SK-N-SH treated with all-trans-retinoic acid at 6 μM for 48 hours (cell line): ENCODE data around the gene STN1.

Source experiments
- ATAC-seq: fragments of 200-7000 bp; cut with Tn5 transposase; 3 replicates; pipeline ENCODE4 v1.9.1; 2020; ENCODE audit warnings: mild to moderate bottlenecking, moderate library complexity
- ARNTL ChIP-seq: fragments of 450-650 bp; formaldehyde crosslinking; IDR thresholded peaks from 2 replicates; pipeline ENCODE4 v1.5.0; 2020; ENCODE audit warnings: low read depth, mild to moderate bottlenecking, moderate library complexity, borderline replicate concordance
- BACH2 ChIP-seq: fragments of 250-450 bp; sonication (Bioruptor Pico); IDR thresholded peaks from 2 replicates; pipeline ENCODE4 v1.9.0; 2021; ENCODE audit warnings: mild to moderate bottlenecking, borderline replicate concordance
- CREB5 ChIP-seq: fragments of 250-450 bp; sonication (Bioruptor Pico); IDR thresholded peaks from 2 replicates; pipeline ENCODE4 v1.5.1; 2020; ENCODE audit warnings: low read depth, mild to moderate bottlenecking, moderate library complexity
- CSDC2 ChIP-seq: fragments of 250-450 bp; sonication (Bioruptor Pico); IDR thresholded peaks from 2 replicates; pipeline ENCODE4 v1.5.0; 2020; ENCODE audit warnings: mild to moderate bottlenecking, moderate library complexity
- CSRNP3 ChIP-seq: fragments of 250-450 bp; sonication (Bioruptor Pico); IDR thresholded peaks from 2 replicates; pipeline ENCODE4 v1.5.1; 2021; ENCODE audit warnings: mild to moderate bottlenecking, moderate library complexity
- GLIS3 ChIP-seq: fragments of 250-450 bp; sonication (Bioruptor Pico); IDR thresholded peaks from 2 replicates; pipeline ENCODE4 v1.5.0; 2020; ENCODE audit warnings: mild to moderate bottlenecking, moderate library complexity
- ISL1 ChIP-seq: fragments of 250-450 bp; sonication (Bioruptor Pico); IDR thresholded peaks from 2 replicates; pipeline ENCODE4 v2.1.2; 2022; ENCODE audit warnings: mild to moderate bottlenecking, moderate library complexity
- OSR1 ChIP-seq: fragments of 250-450 bp; sonication (Bioruptor Pico); IDR thresholded peaks from 2 replicates; pipeline ENCODE4 v1.8.0; 2022; ENCODE audit warnings: moderate library complexity, mild to moderate bottlenecking, inconsistent platforms
- PATZ1 ChIP-seq: fragments of 250-450 bp; sonication (Bioruptor Pico); IDR thresholded peaks from 2 replicates; pipeline ENCODE4 v1.8.0; 2020; ENCODE audit warnings: mild to moderate bottlenecking, moderate library complexity, borderline replicate concordance
- POU6F1 ChIP-seq: fragments of 250-450 bp; sonication (Bioruptor Pico); IDR thresholded peaks from 2 replicates; pipeline ENCODE4 v1.8.0; 2021; ENCODE audit warnings: low read depth, mild to moderate bottlenecking, moderate library complexity, borderline replicate concordance
- PPARA ChIP-seq: fragments of 250-450 bp; sonication (Bioruptor Pico); IDR thresholded peaks from 2 replicates; pipeline ENCODE4 v1.5.0; 2020; ENCODE audit warnings: mild to moderate bottlenecking, borderline replicate concordance
- RARB ChIP-seq: fragments of 250-450 bp; sonication (Bioruptor Pico); IDR thresholded peaks from 2 replicates; pipeline ENCODE4 v1.8.0; 2021; ENCODE audit warnings: mild to moderate bottlenecking, moderate library complexity
- SNAI2 ChIP-seq: fragments of 250-450 bp; sonication (Bioruptor Pico); IDR thresholded peaks from 2 replicates; pipeline ENCODE4 v1.5.0; 2020; ENCODE audit warnings: mild to moderate bottlenecking, moderate library complexity
- TCF4 ChIP-seq: fragments of 250-450 bp; sonication (Bioruptor Pico); IDR thresholded peaks from 2 replicates; pipeline ENCODE4 v1.8.0; 2021; ENCODE audit warnings: mild to moderate bottlenecking, moderate library complexity, borderline replicate concordance
- TOX ChIP-seq: fragments of 250-450 bp; sonication (Bioruptor Pico); IDR thresholded peaks from 2 replicates; pipeline ENCODE4 v1.8.0; 2021; ENCODE audit warnings: mild to moderate bottlenecking, moderate library complexity, borderline replicate concordance
- TSHZ2 ChIP-seq: fragments of 250-450 bp; sonication (Bioruptor Pico); IDR thresholded peaks from 2 replicates; pipeline ENCODE4 v1.5.0; 2020; ENCODE audit warnings: mild to moderate bottlenecking, moderate library complexity
- ZC3H10 ChIP-seq: fragments of 250-450 bp; sonication (Bioruptor Pico); IDR thresholded peaks from 2 replicates; pipeline ENCODE4 v1.5.1; 2021; ENCODE audit warnings: mild to moderate bottlenecking, moderate library complexity
- ZFP3 ChIP-seq: fragments of 250-450 bp; sonication (Bioruptor Pico); IDR thresholded peaks from 2 replicates; pipeline ENCODE4 v1.5.0; 2020; ENCODE audit warnings: mild to moderate bottlenecking, moderate library complexity
- ZFP30 ChIP-seq: fragments of 450-650 bp; formaldehyde crosslinking; IDR thresholded peaks from 2 replicates; pipeline ENCODE4 v1.5.0; 2022; ENCODE audit warnings: mild to moderate bottlenecking, moderate library complexity
- ZNF70 ChIP-seq: fragments of 450-650 bp; formaldehyde crosslinking; IDR thresholded peaks from 2 replicates; pipeline ENCODE4 v1.5.0; 2020; ENCODE audit warnings: mild to moderate bottlenecking, moderate library complexity
- ZNF8 ChIP-seq: fragments of 450-650 bp; formaldehyde crosslinking; IDR thresholded peaks from 2 replicates; pipeline ENCODE4 v1.5.0; 2020; ENCODE audit warnings: mild to moderate bottlenecking, moderate library complexity

The STN1 gene

GRCh38 chr10:103855424-103855823, 62.6 kb downstream of the STN1 start, which contains the start of gene SH3PXD2A:
Gene SH3PXD2A (minus strand): TSS chr10:103855576. CDS start chr10:103855266, 310 bp downstream.
- TF ChIP-seq ZC3H10 (no peak), CSDC2 (CRISPR knock-in tag) (no peak), ZNF8 (CRISPR knock-in tag) (no peak), ARNTL (CRISPR knock-in tag) (no peak), GLIS3 (CRISPR knock-in tag) (no peak), TCF4 (CRISPR knock-in tag) (no peak), ZNF70 (no peak), ISL1 (no peak), PATZ1 (no peak), ZFP30 (CRISPR knock-in tag) (no peak), CREB5 (CRISPR knock-in tag) (no peak)
- ATAC-seq, result peak; percentile 43

- TF ChIP-seq TOX (CRISPR knock-in tag) (no peak), ARNTL (CRISPR knock-in tag) (no peak), CREB5 (CRISPR knock-in tag) (no peak), SNAI2 (CRISPR knock-in tag) (no peak), BACH2 (CRISPR knock-in tag) (no peak), TSHZ2 (no peak), ZFP3 (CRISPR knock-in tag) (no peak), ZNF70 (no peak), ZNF8 (CRISPR knock-in tag) (no peak), ZC3H10 (no peak), RARB (CRISPR knock-in tag) (no peak), POU6F1 (CRISPR knock-in tag) (no peak), PPARA (CRISPR knock-in tag) (no peak), CSRNP3 (no peak), OSR1 (CRISPR knock-in tag) (no peak)
- TF ChIP-seq, all 23 proteins: peak for 0
- peak; percentile 64 for ATAC-seq
Observed at GRCh38 chr10:103854686-103855391, 63.1 kb downstream of the STN1 start.
